PFSK-1 (cell line): ENCODE results near the gene PNKD.

Experiments used
- POLR2AphosphoS5 ChIP-seq: IDR thresholded peaks from 2 replicates; pipeline ENCODE4 v1.6.1; 2012; ENCODE audit warnings: low read depth, mild to moderate bottlenecking, control low read depth, low read length, moderate library complexity
- TF ChIP-seq, protein P1 (sequence below), 2 experiments: IDR thresholded peaks; 2 replicates each; pipeline versions ENCODE4 v1.6.1 to v1.8.0; 2011 to 2012; ENCODE audit warnings: low read depth in 2 of 2, low read length in 2 of 2, control low read depth in 1 of 2, inconsistent platforms in 1 of 2, mild to moderate bottlenecking in 1 of 2, moderate library complexity in 1 of 2; ENCODE audit not compliant: insufficient read depth in 1 of 2

- TF ChIP-seq POLR2AphosphoS5 = no peak
- TF ChIP-seq, protein P1, sequence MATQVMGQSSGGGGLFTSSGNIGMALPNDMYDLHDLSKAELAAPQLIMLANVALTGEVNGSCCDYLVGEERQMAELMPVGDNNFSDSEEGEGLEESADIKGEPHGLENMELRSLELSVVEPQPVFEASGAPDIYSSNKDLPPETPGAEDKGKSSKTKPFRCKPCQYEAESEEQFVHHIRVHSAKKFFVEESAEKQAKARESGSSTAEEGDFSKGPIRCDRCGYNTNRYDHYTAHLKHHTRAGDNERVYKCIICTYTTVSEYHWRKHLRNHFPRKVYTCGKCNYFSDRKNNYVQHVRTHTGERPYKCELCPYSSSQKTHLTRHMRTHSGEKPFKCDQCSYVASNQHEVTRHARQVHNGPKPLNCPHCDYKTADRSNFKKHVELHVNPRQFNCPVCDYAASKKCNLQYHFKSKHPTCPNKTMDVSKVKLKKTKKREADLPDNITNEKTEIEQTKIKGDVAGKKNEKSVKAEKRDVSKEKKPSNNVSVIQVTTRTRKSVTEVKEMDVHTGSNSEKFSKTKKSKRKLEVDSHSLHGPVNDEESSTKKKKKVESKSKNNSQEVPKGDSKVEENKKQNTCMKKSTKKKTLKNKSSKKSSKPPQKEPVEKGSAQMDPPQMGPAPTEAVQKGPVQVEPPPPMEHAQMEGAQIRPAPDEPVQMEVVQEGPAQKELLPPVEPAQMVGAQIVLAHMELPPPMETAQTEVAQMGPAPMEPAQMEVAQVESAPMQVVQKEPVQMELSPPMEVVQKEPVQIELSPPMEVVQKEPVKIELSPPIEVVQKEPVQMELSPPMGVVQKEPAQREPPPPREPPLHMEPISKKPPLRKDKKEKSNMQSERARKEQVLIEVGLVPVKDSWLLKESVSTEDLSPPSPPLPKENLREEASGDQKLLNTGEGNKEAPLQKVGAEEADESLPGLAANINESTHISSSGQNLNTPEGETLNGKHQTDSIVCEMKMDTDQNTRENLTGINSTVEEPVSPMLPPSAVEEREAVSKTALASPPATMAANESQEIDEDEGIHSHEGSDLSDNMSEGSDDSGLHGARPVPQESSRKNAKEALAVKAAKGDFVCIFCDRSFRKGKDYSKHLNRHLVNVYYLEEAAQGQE (IDR thresholded peaks at IDR 0.05; ENCODE audit: insufficient read depth in 1 of 2, low read depth in 2 of 2, low read length in 2 of 2) = no peak
Measured at GRCh38 chr2:218229851-218230250, 40.5 kb upstream of the PNKD start.
